GM21576 (cell line): ENCODE data around the gene PLEKHG2.

Experiments
- ATAC-seq: cut with Tn5 transposase; IDR thresholded peaks from one replicate; pipeline ENCODE4 v1.9.1; 2021; ENCODE audit warnings: mild to moderate bottlenecking, moderate library complexity; ENCODE audit not compliant: unreplicated experiment

Gene PLEKHG2

GRCh38 chr19:39415111-39416046 lies 2.9 kb downstream of the PLEKHG2 start:
- no peak for ATAC-seq

DNA sequence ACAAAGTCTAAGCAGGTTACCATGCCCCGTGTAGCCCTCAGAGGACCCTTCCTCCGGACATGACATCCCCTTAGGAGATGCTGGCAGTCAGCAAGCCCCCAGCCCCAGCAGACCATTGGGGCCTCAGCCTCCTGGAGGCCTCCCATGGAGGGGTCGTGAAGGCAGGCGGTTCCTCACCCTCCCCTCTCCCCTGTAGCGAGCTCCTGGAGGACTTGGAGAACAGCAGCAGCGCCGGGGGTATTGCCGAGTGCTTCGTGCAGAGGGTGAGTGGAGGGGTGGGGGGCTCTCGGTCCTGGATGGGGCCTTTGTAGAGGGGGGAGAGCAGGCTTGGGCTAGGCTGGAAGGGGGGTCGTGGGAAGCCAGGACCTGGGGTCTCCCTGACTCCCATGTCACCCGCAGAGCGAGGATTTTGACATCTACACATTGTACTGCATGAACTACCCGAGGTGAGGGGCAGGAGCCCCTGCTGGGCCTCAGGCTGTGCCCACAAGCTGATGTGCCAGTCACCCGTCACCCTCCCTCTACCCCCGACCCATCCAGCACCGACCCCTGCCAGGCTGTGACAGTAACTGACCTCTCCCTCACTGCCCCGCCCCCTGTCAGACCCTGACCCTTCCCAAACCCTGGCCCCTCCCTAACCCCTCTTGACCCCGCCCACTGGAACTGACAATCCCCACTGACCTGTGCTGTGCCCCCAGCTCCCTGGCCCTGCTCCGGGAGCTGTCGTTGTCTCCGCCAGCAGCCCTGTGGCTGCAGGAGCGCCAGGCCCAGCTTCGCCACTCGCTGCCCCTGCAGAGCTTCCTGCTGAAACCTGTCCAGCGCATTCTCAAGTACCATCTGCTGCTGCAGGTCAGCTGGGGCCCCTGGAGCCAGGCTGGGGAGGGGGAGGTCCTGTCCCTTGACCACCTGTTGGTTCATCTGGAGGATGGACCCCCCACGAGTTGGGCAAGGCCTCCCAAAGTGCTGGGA lies 4.0 kb downstream of the PLEKHG2 start:
- ATAC-seq = no peak

- no peak for ATAC-seq
These were observed 5.2 kb downstream of the PLEKHG2 start for GRCh38 chr19:39417463-39418181.

GRCh38 chr19:39419003-39419402 lies 6.5 kb downstream of the PLEKHG2 start:
- no peak for ATAC-seq

- ATAC-seq = no peak
These were observed 8.3 kb downstream of the PLEKHG2 start for GRCh38 chr19:39420769-39421168.

DNA sequence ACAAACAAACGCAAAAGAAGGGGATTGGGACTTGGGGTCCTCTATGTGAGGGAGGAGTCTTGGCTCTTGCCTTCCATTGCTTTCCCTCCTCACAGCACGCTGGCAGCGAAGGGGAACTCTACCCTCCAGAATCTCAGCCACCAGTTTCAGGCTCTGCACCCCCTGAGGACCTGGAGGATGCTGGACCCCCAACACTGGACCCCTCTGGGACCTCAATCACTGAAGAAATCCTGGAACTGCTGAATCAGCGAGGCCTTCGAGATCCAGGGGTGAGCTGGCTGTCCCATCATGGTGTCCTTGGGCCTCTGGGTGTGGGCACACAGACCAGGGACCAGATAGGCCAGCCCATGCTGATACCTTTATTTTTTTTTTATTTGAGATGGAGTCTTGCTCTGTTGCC lies 9.6 kb downstream of the PLEKHG2 start:
- no peak for ATAC-seq

DNA sequence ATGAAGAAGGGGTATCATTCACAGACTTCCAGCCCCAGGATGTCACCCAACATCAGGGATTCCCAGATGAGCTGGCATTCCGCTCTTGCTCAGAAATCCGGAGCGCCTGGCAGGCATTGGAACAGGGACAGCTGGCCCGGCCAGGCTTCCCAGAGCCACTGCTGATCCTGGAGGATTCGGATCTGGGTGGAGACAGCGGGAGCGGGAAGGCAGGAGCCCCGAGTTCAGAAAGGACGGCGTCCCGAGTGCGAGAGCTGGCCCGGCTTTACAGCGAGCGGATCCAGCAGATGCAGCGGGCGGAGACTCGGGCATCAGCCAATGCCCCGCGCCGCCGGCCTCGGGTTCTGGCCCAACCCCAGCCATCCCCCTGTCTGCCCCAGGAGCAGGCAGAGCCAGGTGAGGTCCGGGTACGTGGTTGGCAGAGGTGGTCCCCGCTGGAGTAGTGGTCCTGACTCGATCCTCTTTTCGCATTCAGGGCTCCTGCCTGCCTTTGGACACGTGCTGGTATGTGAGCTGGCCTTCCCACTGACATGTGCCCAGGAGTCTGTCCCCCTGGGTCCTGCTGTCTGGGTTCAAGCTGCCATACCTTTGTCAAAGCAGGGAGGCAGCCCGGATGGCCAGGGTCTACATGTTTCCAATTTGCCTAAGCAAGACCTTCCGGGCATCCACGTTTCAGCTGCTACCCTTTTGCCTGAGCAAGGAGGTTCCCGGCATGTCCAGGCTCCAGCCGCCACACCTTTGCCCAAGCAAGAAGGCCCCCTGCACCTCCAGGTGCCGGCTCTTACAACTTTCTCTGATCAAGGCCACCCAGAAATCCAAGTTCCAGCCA lies 11.0 kb downstream of the PLEKHG2 start:
- ATAC-seq = no peak

DNA sequence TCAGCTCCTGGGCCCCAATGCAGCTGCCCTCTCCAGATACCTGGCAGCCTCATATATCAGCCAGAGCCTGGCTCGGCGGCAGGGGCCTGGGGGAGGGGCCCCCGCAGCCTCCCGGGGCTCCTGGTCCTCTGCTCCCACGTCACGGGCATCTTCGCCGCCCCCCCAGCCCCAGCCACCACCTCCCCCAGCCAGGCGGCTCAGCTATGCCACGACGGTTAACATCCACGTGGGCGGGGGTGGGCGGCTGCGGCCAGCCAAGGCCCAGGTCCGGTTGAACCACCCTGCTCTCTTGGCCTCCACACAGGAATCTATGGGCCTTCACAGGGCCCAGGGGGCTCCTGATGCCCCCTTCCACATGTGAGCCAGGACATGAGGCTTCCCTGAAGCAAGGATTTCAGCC lies 12.5 kb downstream of the PLEKHG2 start:
- no peak for ATAC-seq

DNA sequence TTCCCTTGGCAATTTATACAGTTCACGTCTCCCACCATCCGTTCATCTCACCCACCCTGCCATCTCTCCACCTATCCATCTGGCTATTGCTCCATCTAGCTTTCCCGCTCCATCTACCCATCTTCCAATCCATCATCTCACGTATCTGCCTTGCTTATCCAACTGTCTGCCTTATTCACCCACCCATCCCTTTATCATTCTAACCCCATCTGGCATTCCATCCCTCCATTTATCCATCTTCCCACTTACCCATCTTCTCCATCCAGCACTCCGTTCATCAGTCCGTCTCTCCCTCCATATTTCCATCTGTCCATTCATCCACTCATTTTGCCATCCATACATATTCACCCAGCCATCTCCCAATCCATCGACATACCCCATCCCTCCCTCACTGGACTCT lies 13.3 kb downstream of the PLEKHG2 start:
- no peak for ATAC-seq

GRCh38 chr19:39426170-39426569 lies 13.7 kb downstream of the PLEKHG2 start:
- ATAC-seq = no peak

DNA sequence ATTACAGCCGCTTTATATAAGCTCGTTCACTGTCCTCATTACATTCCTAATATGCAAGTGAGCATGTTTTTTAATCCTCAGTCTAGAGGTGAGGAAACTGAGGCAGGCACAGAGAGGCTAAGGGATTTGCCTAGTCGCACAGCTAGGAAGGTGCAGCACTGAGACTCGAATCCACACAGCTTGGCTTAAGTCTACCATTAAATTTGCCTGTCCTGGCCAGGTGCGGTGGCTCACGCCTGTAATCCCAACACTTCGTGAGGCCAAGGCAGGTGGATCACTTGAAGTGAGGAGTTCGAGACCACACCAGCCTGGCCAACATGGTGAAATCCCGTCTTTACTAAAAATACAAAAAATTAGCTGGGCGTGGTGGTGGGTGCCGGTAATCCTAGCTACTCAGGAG lies 15.2 kb downstream of the PLEKHG2 start:
- ATAC-seq = no peak

DNA sequence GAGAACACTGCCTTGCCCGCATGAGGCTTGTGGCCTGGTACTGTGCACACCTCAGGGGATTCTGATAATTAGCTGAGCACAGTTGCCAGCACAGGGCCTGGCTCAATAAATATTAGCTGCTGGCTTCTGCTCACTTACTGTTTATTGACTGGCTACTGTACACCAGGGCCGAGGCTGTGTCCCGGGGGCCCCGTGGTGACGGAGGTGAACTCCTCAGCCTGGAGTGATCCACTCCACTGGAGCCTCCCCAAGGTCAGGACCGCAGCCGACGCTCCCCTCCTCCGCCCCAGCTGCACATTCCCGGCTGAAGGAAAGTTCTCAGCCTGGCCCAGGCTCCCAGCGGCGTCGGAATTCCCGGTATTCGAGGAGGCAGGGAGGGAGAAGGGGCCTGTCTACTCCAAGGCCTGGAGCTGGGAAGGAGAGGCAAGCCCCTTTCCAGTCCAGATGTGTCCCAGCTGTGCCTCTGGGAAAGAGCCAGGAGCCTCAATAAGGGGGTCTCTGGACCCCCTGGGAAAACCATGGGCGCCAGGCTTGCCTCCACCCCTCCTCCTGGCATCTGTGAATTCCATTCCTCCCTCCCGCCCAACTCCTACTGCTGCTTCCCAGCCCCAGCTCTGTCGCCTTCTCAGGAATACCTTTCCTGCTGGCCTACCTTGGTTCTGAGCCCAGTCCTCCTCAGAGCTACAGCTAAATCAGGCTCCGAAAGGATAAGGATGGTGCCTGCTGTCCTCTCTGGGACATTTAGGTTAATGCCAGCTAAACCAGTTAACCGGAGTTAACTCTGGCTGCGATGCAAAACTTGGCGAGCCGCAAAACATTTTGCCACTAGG lies 16.0 kb downstream of the PLEKHG2 start:
- no peak for ATAC-seq

GRCh38 chr19:39430675-39431593 lies 18.5 kb downstream of the PLEKHG2 start:
- no peak for ATAC-seq

- ATAC-seq = no peak
These were observed 20.2 kb downstream of the PLEKHG2 start for GRCh38 chr19:39432677-39433025.

DNA sequence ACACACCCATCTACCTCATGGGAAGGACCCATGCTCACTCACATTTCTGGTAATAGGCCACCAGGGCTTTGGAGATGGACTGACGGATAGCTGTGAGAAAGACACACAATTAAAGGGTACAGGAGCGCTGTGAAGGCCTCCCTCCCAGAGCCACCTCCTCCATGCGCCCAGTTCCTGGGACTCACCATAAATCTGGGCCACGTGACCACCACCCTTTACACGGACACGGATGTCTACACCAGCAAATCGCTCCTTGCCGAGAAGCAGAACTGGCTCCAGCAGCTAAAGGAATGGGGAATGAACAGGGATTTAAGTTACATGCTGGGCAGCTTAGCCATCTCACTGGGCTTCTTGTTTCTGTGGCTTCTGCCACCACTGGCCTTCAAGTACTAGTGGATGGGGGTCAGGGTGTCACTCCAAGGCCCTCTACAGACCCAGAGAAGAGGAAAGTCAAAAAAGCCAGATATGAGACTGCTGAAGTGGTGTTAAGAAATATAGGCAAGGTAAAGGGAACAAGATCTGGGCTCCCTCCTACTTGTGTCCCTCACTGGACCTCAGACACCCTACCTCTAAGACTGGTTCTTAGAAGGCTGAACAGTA lies 21.1 kb downstream of the PLEKHG2 start:
- ATAC-seq = no peak

GRCh38 chr19:39434123-39435076 lies 21.9 kb downstream of the PLEKHG2 start:
- ATAC-seq = no peak
